ENCODE measurements around the gene CNIH1.
A peak's percentile ranks its signal among the peaks of the same experiment; 100 is the strongest.

Gene CNIH1

DNA sequence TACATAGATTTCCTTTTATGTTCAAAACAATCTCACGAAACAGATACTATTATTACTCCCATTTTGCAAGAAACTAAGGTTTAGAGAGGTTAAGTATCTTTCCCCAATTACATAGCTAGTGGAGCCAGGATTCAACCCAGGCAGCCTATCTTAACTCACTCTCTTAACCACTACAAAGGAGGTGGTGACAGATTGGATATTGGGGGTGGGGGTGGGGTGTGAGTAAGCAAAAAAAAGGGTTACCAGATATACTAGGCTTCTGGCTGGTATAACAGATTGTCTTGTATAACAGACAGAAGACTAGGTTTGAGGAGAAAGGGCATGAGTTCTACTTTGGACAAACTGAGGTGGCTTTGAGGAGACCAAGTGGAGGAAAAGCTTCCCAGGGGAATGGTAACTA, 45.5 kb upstream of the CNIH1 start:
- TF ChIP-seq, protein P1, sequence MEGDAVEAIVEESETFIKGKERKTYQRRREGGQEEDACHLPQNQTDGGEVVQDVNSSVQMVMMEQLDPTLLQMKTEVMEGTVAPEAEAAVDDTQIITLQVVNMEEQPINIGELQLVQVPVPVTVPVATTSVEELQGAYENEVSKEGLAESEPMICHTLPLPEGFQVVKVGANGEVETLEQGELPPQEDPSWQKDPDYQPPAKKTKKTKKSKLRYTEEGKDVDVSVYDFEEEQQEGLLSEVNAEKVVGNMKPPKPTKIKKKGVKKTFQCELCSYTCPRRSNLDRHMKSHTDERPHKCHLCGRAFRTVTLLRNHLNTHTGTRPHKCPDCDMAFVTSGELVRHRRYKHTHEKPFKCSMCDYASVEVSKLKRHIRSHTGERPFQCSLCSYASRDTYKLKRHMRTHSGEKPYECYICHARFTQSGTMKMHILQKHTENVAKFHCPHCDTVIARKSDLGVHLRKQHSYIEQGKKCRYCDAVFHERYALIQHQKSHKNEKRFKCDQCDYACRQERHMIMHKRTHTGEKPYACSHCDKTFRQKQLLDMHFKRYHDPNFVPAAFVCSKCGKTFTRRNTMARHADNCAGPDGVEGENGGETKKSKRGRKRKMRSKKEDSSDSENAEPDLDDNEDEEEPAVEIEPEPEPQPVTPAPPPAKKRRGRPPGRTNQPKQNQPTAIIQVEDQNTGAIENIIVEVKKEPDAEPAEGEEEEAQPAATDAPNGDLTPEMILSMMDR (IDR thresholded peaks at IDR 0.05): no peak

DNA sequence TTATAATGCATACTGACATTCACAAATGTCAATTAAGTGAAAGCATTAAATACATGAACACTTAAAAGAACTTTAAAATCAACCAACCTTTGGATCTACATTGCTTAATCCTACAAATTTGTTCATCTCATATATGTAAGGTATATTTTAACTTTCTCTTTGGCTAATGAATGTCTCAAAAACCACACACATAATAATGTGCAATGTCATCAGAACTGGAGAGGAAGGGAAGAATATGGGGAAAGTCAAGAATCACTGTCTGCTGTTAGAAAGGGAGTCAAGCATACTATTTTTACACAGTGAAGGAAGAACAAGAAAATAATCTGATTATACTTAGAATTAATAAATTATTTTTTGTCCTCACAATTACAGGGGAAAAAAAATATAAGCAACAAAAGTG, 42.7 kb upstream of the CNIH1 start:
- TF ChIP-seq, protein P1 (IDR thresholded peaks at IDR 0.05): no peak

DNA sequence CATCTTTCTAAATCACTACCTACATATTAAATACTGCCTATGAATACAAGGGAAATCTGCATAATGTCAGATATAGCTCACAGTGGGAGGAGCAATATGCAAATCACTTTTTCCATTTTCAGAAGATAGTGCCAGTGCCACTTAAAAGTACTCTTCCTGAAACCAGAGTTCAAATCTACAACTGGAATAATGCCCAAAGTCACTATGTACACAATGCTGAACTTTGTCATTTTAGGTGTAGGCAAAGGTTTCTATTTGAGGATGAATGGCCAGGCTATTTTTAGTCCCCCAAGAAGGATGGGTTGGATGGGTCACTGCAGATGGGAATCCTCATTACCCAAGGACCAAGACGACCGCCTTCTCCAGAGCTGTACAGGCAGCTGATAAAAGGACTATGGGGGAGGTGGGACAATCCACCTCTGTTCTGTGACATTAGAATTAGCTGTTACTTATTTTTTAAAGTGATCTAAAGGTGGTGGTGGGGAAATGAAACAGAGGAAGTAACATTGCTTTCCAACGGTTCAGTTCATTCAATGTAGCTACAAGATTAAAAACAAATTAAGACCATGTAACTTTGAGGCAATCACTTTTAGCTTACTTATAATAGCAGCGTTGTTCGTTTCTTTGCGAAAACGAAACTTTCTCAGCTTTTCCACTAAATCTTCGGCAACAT, 42.0 kb upstream of the CNIH1 start:
- TF ChIP-seq, protein P1 (IDR thresholded peaks at IDR 0.05): no peak

DNA sequence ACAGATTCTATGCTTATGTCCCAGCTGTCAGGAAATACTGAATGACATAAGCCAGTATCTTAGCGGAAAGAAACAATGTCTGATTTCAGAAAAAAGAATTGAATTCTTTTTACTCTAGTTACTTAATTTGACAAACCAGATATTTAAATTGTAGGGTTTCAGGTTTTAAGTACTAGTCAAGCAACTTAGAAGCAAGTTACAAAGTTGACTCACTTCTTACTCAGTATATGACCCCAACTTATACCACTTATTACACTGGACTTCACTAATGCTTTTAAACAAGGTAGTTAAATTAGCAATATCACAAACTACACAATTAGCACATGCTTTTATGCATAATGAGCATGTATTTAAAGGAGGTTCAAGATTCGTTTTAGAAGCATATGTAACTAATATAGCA, 40.5 kb upstream of the CNIH1 start:
- TF ChIP-seq, protein P1 (IDR thresholded peaks at IDR 0.05): no peak

DNA sequence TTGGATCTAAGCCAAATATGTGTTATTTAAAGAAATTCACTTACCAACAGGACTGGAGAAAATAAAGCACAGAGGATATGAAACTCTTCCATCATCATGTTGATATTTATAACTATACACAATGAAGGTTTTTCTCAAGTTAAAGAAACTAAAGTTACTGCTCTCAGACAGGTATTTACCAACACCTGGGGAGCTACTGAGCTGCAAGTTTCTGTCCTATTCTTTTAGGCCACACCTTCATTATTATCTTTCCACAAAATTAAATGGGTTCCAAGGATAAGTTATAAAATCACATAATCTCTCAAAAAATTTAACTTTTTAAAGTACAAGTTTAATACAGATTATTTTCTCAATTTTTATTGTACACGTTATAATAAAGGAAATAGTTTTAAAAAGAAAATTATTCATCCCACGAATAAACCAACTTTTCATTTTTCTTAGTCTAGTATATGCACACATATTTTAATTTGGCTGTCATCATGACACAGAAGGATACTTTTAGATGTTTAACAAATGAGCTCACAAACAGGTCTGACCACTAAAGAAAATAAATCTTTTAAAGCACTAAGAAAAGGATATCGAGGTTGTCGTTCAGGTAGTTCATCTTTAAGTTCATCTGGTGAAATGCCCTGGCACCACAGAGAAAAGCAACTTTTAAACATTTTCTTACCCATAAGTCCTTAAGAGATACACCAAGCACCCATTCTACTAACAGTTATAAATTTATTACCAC, 39.8 kb upstream of the CNIH1 start:
- TF ChIP-seq, protein P1 (IDR thresholded peaks at IDR 0.05): peak; percentile 28; the same call in 1 of the 2 replicates

DNA sequence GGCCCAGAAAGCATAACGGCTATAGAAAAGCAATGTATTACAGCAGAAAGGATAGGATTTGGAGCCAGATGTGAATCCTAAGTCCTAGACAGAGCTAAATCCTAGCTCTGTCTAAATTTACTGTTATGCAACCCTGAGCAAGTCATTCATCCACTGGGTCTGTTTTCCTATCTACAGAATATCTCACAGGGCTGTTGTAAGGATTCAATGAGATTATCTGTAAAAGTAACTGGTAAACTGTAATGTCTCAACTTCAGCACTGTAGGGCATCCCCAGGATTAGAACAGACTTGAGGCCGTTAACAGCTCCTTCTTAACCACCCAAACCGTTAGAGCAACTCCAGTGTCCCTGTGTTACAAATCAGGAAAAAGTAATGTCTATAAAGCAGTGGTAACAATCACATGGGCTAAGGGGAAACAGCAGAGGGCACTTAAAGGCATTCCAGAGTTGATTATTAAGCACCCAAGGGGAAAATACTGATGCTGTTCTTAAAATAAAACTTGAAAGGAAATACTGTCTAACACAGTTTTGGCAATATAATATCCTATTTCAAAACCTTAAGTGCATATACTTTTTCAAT, 37.6 kb upstream of the CNIH1 start:
- TF ChIP-seq, protein P1 (IDR thresholded peaks at IDR 0.05): no peak

DNA sequence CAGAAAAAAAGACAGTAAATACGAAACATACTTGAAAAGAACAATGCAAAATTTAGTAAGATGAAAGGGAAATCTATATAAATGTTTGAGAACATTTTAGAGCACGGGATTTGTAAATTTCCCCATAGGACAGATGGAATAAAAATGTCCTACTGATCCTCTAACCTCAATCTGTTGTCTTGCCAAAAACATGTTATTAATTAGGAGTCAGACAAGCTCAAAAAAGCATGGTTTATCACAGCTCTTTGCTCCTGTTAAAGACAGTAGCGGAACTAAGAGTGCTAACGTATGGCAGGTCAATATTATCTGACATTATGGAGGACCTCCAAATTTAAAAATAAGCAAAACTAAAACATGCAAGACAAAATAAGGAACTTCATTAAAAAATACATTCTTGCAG, 34.7 kb upstream of the CNIH1 start:
- TF ChIP-seq, protein P1 (IDR thresholded peaks at IDR 0.05): no peak

Measured in LNCAP (cell line).